ENCODE measurements around the gene TMEM203. TPM values are rescaled to one million over a fixed set of nuclear protein-coding genes. Genes with fewer than 3 reads are reported as not detected.

The TMEM203 gene
- total RNA-seq, 1 experiment from 2014 or later = 65.8 TPM

Small RNAs within 50 kb of the gene (small RNA-seq; reads per million reads assigned to genes)
- not detected for gene MIR3621

Other genes starting within 250 kb of the TMEM203 start
- not detected in 2 replicates for gene PTGDS, start 228.1 kb downstream of the TMEM203 start, total RNA-seq (2014; rRNA removed; shearing (Covaris generic))
- not detected in 2 replicates for gene LCNL1, start 222.7 kb downstream of the TMEM203 start, total RNA-seq (2014; rRNA removed; shearing (Covaris generic))
- 68.0 and 77.8 TPM in 2 replicates for gene PAXX, start 213.2 kb downstream of the TMEM203 start, total RNA-seq (2014; rRNA removed; shearing (Covaris generic))
- gene CLIC3, start 209.1 kb downstream of the TMEM203 start, total RNA-seq (2014; rRNA removed; shearing (Covaris generic)) = 1.0 and 1.7 TPM in 2 replicates
- gene ABCA2, start 177.4 kb downstream of the TMEM203 start, total RNA-seq (2014; rRNA removed; shearing (Covaris generic)) = 7.5 and 9.0 TPM in 2 replicates
- gene FUT7, start 173.6 kb downstream of the TMEM203 start, total RNA-seq (2014; rRNA removed; shearing (Covaris generic)) = not detected in 2 replicates
- 31.5 and 39.2 TPM in 2 replicates for gene NPDC1, start 159.5 kb downstream of the TMEM203 start, total RNA-seq (2014; rRNA removed; shearing (Covaris generic))
- gene ENTPD2, start 151.6 kb downstream of the TMEM203 start, total RNA-seq (2014; rRNA removed; shearing (Covaris generic)) = not detected in 2 replicates
- 58.5 and 69.2 TPM in 2 replicates for gene SAPCD2, start 135.1 kb downstream of the TMEM203 start, total RNA-seq (2014; rRNA removed; shearing (Covaris generic))
- gene UAP1L1, start 128.1 kb downstream of the TMEM203 start, total RNA-seq (2014; rRNA removed; shearing (Covaris generic)) = 12.0 and 15.6 TPM in 2 replicates
- 56.1 and 59.3 TPM in 2 replicates for gene MAN1B1, start 118.7 kb downstream of the TMEM203 start, total RNA-seq (2014; rRNA removed; shearing (Covaris generic))
- gene DPP7, start 90.9 kb downstream of the TMEM203 start, total RNA-seq (2014; rRNA removed; shearing (Covaris generic)) = 43.8 and 45.5 TPM in 2 replicates
- gene GRIN1, start 66.5 kb downstream of the TMEM203 start, total RNA-seq (2014; rRNA removed; shearing (Covaris generic)) = not detected in 2 replicates
- not detected in 2 replicates for gene LRRC26, start 35.6 kb downstream of the TMEM203 start, total RNA-seq (2014; rRNA removed; shearing (Covaris generic))
- gene TMEM210, start 33.6 kb downstream of the TMEM203 start, total RNA-seq (2014; rRNA removed; shearing (Covaris generic)) = not detected in 2 replicates
- gene ANAPC2, start 17.1 kb downstream of the TMEM203 start, total RNA-seq (2014; rRNA removed; shearing (Covaris generic)) = 18.5 and 27.2 TPM in 2 replicates
- gene SSNA1, start 17.0 kb downstream of the TMEM203 start, total RNA-seq (2014; rRNA removed; shearing (Covaris generic)) = 101 and 138 TPM in 2 replicates
- gene TPRN, start 4.9 kb downstream of the TMEM203 start, total RNA-seq (2014; rRNA removed; shearing (Covaris generic)) = 12.0 and 13.6 TPM in 2 replicates
- 17.9 and 26.2 TPM in 2 replicates for gene NDOR1, start 52 bp upstream of the TMEM203 start, total RNA-seq (2014; rRNA removed; shearing (Covaris generic))
- gene RNF208, start 16.6 kb upstream of the TMEM203 start, total RNA-seq (2014; rRNA removed; shearing (Covaris generic)) = 0.10 and 0.96 TPM in 2 replicates
- gene CYSRT1, start 19.5 kb upstream of the TMEM203 start, total RNA-seq (2014; rRNA removed; shearing (Covaris generic)) = 1.1 and 1.4 TPM in 2 replicates
- not detected in 2 replicates for gene RNF224, start 21.9 kb upstream of the TMEM203 start, total RNA-seq (2014; rRNA removed; shearing (Covaris generic))
- not detected in 2 replicates for gene SLC34A3, start 25.3 kb upstream of the TMEM203 start, total RNA-seq (2014; rRNA removed; shearing (Covaris generic))
- 624 and 993 TPM in 2 replicates for gene TUBB4B, start 35.6 kb upstream of the TMEM203 start, total RNA-seq (2014; rRNA removed; shearing (Covaris generic))
- not detected in 2 replicates for gene STPG3, start 45.6 kb upstream of the TMEM203 start, total RNA-seq (2014; rRNA removed; shearing (Covaris generic))
- gene NELFB, start 49.7 kb upstream of the TMEM203 start, total RNA-seq (2014; rRNA removed; shearing (Covaris generic)) = 78.8 and 83.3 TPM in 2 replicates
- 66.1 and 74.7 TPM in 2 replicates for gene TOR4A, start 72.1 kb upstream of the TMEM203 start, total RNA-seq (2014; rRNA removed; shearing (Covaris generic))
- 0.30 and 0.90 TPM in 2 replicates for gene NRARP, start 96.6 kb upstream of the TMEM203 start, total RNA-seq (2014; rRNA removed; shearing (Covaris generic))
- gene EXD3, start 217.5 kb upstream of the TMEM203 start, total RNA-seq (2014; rRNA removed; shearing (Covaris generic)) = 3.5 and 4.7 TPM in 2 replicates
- 0.10 TPM in 1 of 2 replicates, not detected in the other for gene NOXA1, start 217.7 kb upstream of the TMEM203 start, total RNA-seq (2014; rRNA removed; shearing (Covaris generic))
- not detected in 2 replicates for gene ENTPD8, start 235.7 kb upstream of the TMEM203 start, total RNA-seq (2014; rRNA removed; shearing (Covaris generic))